ENCODE results near the gene CDH15. TPM values are rescaled to one million over a fixed set of nuclear protein-coding genes. Genes with fewer than 3 reads are reported as not detected.

The CDH15 gene
- total RNA-seq, 3 donors from 2014 or later (not counting 1 experiment from before 2014, with no cell fraction given): 0.20 TPM; not detected in 2

DNA sequence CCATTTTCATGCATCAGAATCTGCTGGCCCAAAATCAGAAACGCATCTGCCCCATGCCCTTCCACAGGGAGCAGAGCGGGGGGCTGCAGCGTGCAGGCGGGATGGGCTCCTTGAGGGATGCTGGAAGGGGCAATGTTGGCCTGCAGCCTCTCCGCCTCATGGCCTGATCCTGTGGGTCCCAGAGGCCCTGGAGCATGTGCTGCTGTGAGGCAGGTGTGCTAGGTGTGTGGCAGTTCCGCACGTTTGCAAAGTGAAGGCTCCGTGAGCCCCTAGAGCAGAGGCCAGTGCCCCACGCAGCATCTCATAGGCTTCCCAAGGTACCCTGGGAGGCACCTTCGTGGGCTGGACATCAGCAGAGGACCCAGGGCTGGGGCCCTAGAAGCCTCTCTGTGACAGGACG, 36.4 kb upstream of the CDH15 start:
- H3K4me1 Mint-ChIP-seq: peaks cover 14 to 16% of the 10 kb centered on the region in 2 donors
- ATAC-seq (no peak), DNase-seq (no peak)
- Histone ChIP-seq H3K9me3 (ENCODE audit: control insufficient read depth, insufficient read depth, low read length) (no peaks in the 10 kb centered on the region), H3K27me3 (ENCODE audit: control insufficient read depth, insufficient read depth, low read length) (no peaks in the 10 kb centered on the region), H3K4me1 (ENCODE audit: control insufficient read depth, insufficient read depth, low read length) (peaks cover 14% of the 10 kb centered on the region), H3K36me3 (ENCODE audit: control insufficient read depth, insufficient read depth, low read length) (peaks cover 17% of the 10 kb centered on the region), H3K27ac (ENCODE audit: low read length) (no peak overlapping the region), H3K4me3 (ENCODE audit: low read length) (no peak overlapping the region)
- H3K4me3 Mint-ChIP-seq: no peak overlapping the region
- H3K36me3 Mint-ChIP-seq: peaks cover 5% of the 10 kb centered on the region
- TF ChIP-seq CTCF (IDR thresholded peaks at IDR 0.05): no peak
- WGBS (ENCODE audit: insufficient coverage): 87% methylated on average over 11 of the region's 11 CpGs
- H3K9me3 Mint-ChIP-seq: no peaks in the 10 kb centered on the region
- intact Hi-C loops (cut with micrococcal nuclease): no loop called here
- H3K27me3 Mint-ChIP-seq (ENCODE audit: low read depth in 2 of 2): no peaks in the 10 kb centered on the region
- no peak overlapping the region for H3K27ac Mint-ChIP-seq

GRCh38 chr16:89135971-89136765, 35.4 kb upstream of the CDH15 start:
- no peaks in the 10 kb centered on the region for H3K9me3 Mint-ChIP-seq
- peaks cover 14 to 16% of the 10 kb centered on the region in 2 donors for H3K4me1 Mint-ChIP-seq
- no peak for TF ChIP-seq CTCF (IDR thresholded peaks at IDR 0.05)
- no peaks in the 10 kb centered on the region for H3K27me3 Mint-ChIP-seq (ENCODE audit: low read depth in 2 of 2)
- peaks cover 5% of the 10 kb centered on the region for H3K36me3 Mint-ChIP-seq
- no peak overlapping the region for H3K4me3 Mint-ChIP-seq
- Histone ChIP-seq H3K9me3 (ENCODE audit: control insufficient read depth, insufficient read depth, low read length) (no peaks in the 10 kb centered on the region), H3K27ac (ENCODE audit: low read length) (no peak overlapping the region), H3K4me3 (ENCODE audit: low read length) (no peak overlapping the region), H3K4me1 (ENCODE audit: control insufficient read depth, insufficient read depth, low read length) (peaks cover 14% of the 10 kb centered on the region), H3K36me3 (ENCODE audit: control insufficient read depth, insufficient read depth, low read length) (peaks cover 18% of the 10 kb centered on the region), H3K27me3 (ENCODE audit: control insufficient read depth, insufficient read depth, low read length) (no peaks in the 10 kb centered on the region)
- H3K27ac Mint-ChIP-seq: no peak overlapping the region
- ATAC-seq (no peak), DNase-seq (no peak)
- intact Hi-C loops (cut with micrococcal nuclease): no loop called here
- WGBS (ENCODE audit: insufficient coverage): 96% methylated on average over 35 of the region's 35 CpGs

DNA sequence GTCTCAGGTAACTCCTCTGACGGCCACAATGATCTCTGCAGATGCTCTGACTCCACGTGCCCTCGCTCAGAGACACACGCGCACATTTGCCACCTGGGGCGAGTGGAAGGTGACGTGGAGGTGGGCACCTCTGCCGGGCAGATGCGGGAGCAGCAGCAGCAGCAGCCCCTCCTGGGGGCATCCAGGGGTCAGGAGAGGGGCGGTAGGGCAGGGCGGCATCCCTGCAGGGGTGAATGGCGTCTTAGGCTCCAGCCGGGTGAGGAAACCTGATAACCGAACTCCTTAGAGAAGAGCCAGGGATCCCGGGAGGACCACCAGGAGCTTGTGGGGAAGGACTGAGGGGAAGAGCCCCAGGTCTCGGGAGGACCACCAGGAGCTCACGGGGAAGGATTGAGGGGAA, 34.6 kb upstream of the CDH15 start:
- H3K27ac Mint-ChIP-seq: no peak overlapping the region

More for the DNA sequence above, 34.6 kb upstream of the CDH15 start:
- intact Hi-C loops (cut with micrococcal nuclease): no loop called here
- Mint-ChIP-seq H3K36me3 (peaks cover 5% of the 10 kb centered on the region), H3K4me1 (peaks cover 14 to 16% of the 10 kb centered on the region in 2 donors), H3K4me3 (no peak overlapping the region), H3K27me3 (ENCODE audit: low read depth in 2 of 2) (no peaks in the 10 kb centered on the region), H3K9me3 (no peaks in the 10 kb centered on the region)
- H3K9me3 ChIP-seq (ENCODE audit: control insufficient read depth, insufficient read depth, low read length): no peaks in the 10 kb centered on the region
- H3K4me3 ChIP-seq (ENCODE audit: low read length): no peak overlapping the region
- peaks cover 14% of the 10 kb centered on the region for H3K4me1 ChIP-seq (ENCODE audit: control insufficient read depth, insufficient read depth, low read length)
- no peaks in the 10 kb centered on the region for H3K27me3 ChIP-seq (ENCODE audit: control insufficient read depth, insufficient read depth, low read length)
- peaks cover 25% of the 10 kb centered on the region for H3K36me3 ChIP-seq (ENCODE audit: control insufficient read depth, insufficient read depth, low read length)
- no peak overlapping the region for H3K27ac ChIP-seq (ENCODE audit: low read length)
- no peak for ATAC-seq
- TF ChIP-seq CTCF (IDR thresholded peaks at IDR 0.05): no peak
- DNase-seq: no peak
- WGBS (ENCODE audit: insufficient coverage): 98% methylated on average over 17 of the region's 17 CpGs
